HG03521 (cell line): ENCODE data around the gene COX7C.
"Not testable (repeated sequence)": the region's sequence is repeated elsewhere in the genome, so short reads cannot be mapped to it uniquely, and the experiment has no call there.

Experiments used
- ATAC-seq: cut with Tn5 transposase; IDR thresholded peaks from one replicate; pipeline ENCODE4 v1.9.1; 2021; ENCODE audit warnings: mild to moderate bottlenecking, moderate library complexity; ENCODE audit not compliant: unreplicated experiment

The COX7C gene, protein sequence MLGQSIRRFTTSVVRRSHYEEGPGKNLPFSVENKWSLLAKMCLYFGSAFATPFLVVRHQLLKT

GRCh38 chr5:86617756-86618576, at the start of gene COX7C:
COX7C (plus strand) TSS chr5:86617941; CDS start chr5:86618056, 115 bp downstream.
- peak; percentile 99 for ATAC-seq

- ATAC-seq = not testable (repeated sequence)
Observed at GRCh38 chr5:86569522-86570426, 48.0 kb upstream of the COX7C start.

DNA sequence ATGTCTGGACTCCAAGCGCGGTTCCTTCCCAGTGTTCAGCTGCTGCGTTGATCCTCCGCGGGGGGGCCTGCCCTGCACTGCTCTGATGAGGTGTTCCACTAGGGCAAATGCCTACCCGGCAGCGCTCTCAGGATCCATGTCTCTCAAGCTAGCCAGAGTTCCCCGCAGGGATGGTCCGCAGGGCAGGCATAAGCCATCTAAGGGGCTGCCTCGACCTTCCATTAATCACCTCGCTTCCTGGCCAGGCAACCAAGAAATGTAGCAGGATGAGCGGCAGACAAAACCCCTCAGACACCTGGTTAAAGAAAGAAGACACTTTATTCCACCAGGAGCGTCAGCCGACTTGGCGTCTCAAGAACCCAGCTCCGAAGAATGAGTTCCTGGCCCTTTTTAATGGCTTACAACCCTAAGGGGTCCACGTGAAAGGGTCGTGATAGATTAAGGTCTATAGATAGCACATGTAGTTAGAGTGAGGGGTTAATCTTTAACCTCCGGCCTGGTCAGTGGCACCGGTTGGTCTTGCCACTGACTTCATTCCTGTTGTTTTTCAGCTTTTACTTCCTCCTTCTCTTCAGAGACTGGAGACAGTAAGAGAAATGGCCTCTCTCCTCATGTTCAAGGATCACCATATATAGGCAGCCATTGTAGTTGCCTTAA, 47.2 kb upstream of the COX7C start:
- ATAC-seq = no peak

- not testable (repeated sequence) for ATAC-seq
Observed at GRCh38 chr5:86571109-86571508, 46.6 kb upstream of the COX7C start.

DNA sequence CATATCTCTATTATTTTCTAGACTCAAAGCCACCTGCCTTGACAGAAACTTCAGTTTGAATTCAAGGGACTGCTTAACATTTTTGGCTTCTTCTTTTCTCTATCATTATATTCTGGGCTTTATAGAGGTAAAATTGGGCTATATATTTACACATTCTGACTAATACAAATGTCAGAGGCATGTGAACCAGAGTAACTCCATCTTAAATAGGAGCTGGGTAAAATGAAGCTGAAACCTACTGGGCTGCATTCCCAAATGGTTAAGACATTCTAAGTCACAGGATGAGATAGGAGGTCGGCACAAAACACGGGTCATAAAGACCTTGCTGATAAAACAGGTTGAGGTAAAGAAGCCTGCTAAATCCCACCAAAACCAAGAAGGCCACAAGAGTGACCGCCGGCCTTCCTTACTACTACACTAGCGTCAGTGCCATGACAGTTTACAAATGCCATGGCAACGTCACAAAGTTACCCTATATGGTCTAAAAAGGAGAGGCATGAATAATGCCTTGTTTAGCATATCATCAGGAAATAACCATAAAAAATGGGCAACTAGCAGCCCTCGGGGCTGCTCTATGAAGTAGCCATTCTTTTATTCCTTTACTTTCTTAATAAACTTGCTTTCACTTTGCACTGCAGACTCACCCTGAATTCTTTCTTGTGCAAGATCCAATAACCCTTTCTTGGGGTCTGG, 44.8 kb upstream of the COX7C start:
- ATAC-seq = no peak

GRCh38 chr5:86579502-86579901, 38.2 kb upstream of the COX7C start:
- no peak for ATAC-seq

DNA sequence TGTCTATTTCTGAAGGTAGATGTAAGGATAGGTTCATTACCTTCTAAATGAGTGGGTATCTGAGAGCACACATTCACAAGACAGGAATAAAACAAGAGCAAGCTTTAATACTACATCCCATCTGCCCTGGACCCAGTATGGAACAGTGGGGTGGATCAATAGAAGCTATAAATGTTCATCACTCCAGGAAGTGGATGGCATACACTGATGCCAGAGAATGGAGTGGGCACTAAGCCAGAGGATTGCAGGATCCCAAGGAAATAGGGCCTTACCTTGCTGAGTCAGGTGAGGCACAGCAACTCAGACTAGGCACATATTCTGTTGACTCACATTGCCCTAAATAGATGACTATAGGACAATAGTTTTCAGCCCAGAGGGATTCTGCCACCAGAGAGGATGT, 21.3 kb upstream of the COX7C start:
- no peak for ATAC-seq

DNA sequence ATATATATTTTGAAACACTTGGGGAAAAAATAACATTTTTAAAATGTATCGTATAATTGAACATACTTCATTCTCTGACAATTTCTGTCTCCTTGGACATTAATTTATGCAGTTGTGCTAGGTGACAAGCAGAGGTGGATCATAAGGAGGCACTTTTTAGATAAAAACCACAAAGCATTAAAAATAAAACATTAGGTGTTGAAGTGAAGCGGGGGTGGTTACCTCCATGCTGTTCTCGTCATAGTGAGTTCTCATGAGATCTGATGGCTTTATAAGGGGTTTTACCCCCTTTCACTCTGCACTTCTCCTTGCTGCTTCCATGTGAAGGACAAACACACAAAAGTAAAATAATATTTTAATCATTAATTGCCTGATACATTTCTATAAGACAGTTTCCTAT, 11.9 kb upstream of the COX7C start:
- no peak for ATAC-seq

GRCh38 chr5:86613455-86613854, 4.3 kb upstream of the COX7C start:
- ATAC-seq = no peak

DNA sequence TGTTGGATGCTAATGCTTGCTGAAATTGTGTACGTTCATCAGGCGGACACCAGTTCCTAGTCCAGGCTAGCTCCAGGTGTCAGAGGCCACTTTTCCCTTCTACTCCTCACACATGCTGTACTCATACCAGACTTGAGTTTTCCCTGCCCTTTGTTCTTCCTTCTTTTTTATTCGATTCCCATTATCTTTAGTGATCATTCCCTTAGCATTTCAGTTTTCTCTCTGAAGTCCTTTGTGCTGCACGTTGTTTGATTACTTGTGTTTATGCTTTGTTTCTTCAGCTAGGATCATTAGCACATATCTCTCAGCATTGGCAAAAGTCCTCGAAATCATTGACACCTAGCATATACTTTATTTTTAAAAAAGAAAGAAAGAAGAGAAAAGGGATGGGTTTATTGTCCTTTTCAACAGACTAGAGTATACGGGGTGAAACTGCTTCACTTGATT, 409 bp upstream of the COX7C start:
- no peak for ATAC-seq

DNA sequence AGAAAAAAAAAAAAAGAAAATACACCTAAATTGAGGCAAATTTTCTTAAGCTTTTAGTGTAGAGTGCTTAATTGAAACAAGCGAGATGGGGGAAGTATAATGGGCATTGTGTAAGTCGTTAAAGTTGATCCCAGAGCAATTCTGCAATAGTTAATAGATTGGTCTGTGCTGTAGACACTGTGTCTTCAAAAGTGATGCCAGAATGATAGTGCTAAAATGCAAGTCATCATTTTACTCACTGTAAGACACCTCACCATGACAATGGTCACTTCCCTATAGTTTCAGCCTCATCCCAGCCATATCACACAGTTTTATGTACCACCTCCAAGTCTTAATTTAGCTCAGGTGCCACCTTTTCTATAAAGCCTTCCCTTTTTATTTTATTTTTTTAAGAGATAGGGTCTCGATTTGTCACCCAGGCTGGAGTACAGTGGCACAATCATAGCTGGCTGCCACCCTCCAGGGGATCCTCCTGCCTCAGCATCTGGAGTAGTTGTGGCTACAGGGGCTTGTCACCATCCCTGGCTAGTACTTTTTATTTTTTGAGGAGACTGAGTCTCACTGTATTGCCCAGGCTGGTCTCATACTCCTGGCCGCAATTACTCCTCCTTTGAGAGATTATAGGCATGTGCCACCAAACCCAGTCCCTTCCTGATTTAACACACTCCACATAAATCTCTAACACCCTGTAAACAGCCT, 6.2 kb downstream of the COX7C start:
- no peak for ATAC-seq

DNA sequence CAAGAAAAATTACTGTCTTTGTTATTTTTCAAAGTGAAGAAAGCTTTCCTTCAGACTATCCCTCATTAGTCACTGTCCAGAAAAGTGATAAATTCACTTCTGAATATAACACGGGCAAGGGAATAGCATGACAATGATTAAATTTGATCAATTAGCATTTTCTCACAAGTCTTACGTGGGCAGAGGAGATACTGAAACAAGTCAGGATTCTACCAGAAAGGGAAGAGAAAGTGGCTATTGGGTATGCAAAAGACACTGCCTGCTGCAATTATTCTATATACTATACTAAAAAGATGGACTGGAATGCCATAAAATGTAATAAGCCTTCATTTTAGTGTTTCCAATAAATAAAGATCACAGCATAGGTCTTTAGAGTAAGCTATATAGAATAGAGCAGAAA, 7.4 kb downstream of the COX7C start:
- no peak for ATAC-seq

DNA sequence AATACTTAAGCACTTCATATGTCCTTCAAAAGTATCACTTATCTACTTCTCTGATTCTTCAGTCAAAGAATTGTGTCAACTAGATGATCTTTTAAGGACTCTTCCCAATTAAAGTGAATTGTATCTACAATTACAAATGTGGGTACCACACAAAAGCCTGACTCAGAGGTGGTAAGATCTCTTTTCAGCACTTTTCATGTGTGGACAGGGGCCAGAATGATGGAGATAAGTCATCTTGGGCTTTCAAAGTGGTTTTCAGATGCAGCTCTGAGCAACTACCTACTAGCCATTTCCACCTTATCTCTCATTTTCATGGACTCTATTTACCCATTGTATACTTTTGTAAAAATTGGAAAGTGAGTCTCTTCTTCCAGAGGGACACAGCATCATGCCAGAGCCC, 8.4 kb downstream of the COX7C start:
- no peak for ATAC-seq

DNA sequence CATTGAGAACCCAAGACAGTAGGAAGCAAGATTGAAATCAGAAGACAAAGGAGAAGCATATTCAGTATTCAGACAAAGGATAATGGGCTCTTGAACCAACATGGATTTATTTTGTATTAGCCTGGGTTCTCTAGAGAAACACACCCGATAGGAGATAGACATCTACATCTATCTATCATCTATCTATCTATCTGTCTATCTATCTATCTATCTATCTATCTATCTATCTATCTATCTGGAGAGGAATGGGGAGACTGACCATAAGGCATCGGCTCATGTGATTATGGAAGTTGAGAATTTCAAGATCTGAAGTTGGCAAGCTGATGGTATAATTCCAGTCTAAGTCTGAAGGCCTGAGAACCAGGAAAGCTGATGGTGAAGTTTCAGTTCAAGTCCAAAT, 13.4 kb downstream of the COX7C start:
- no peak for ATAC-seq

- no peak for ATAC-seq
Observed at GRCh38 chr5:86640998-86641397, 23.3 kb downstream of the COX7C start.

GRCh38 chr5:86644843-86645242, 27.1 kb downstream of the COX7C start:
- no peak for ATAC-seq

GRCh38 chr5:86645885-86646284, 28.1 kb downstream of the COX7C start:
- ATAC-seq = no peak

GRCh38 chr5:86646671-86647070, 28.9 kb downstream of the COX7C start:
- no peak for ATAC-seq

DNA sequence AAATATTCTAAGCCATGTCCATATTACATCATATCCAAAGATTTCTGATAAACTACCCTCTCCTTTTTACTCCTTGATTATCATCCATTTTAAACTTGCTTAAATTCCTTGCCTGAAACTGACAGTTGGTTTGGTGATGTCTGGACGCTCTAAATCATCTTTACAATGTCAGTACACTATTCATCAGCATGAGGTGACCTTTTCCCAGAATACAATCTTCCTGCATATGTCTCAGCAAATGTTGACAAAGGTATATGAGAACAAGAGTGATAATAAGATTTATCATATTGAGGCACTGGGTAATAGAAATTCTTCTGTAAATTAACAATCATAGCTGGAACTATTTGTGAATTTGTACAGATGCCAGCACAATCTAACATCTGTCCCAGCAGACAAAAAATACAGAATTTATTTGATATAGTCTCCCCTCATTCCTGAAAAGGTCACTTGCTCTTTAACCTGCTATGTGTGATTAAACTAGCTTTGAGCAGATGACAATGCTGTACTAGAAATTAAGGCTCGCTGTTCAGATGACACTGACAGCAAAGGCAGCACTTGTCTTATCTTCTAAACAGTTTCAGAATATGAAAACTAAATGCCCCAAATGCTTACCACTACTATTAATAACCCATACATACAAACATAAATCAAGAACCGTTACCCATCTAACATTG, 32.2 kb downstream of the COX7C start:
- ATAC-seq = no peak
